ENCODE measurements around the gene DNM1.

DNA sequence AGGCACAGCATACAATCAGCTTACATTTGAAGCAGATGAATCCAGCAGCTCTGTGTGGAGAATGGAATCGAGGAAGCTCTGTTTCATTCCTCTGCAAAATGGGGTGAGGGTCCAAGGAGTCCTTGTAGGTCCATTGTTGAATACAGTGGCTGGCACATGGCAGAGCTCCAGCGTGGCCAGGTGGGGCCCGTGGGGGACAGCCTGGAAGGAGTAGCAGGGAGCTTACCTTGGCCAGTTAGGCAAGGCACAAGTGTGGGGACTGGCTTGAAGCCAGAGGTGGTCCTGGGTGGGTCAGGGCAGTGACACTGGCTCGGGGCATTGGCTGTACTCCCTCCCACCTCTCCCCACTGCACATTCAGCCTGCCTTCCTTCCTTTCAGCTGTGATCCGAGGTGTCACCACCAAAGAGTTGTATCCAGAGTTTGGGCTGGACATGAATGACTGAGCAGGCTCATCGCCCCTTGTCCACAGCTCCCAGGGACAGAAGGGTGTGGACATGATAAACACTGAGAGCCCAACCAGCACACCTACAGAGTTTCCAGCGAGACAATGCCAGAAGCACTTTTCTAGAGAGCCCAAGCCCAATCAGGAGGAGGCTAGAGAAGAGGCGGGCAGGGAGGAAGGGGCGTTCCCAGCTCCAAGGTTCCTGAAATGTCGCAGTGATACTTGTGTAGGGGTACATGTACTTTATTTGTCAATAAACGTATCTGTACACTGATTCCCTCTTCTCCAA lies 85.3 kb downstream of the DNM1 start:
- TF ChIP-seq, protein P1, sequence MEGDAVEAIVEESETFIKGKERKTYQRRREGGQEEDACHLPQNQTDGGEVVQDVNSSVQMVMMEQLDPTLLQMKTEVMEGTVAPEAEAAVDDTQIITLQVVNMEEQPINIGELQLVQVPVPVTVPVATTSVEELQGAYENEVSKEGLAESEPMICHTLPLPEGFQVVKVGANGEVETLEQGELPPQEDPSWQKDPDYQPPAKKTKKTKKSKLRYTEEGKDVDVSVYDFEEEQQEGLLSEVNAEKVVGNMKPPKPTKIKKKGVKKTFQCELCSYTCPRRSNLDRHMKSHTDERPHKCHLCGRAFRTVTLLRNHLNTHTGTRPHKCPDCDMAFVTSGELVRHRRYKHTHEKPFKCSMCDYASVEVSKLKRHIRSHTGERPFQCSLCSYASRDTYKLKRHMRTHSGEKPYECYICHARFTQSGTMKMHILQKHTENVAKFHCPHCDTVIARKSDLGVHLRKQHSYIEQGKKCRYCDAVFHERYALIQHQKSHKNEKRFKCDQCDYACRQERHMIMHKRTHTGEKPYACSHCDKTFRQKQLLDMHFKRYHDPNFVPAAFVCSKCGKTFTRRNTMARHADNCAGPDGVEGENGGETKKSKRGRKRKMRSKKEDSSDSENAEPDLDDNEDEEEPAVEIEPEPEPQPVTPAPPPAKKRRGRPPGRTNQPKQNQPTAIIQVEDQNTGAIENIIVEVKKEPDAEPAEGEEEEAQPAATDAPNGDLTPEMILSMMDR (IDR thresholded peaks at IDR 0.05; ENCODE audit: low read length) = no peak
- TF ChIP-seq EZH2 (IDR thresholded peaks at IDR 0.05; ENCODE audit: borderline replicate concordance, low read length) = no peak

Data from OCI-LY1 (cell line).